ENCODE measurements around the gene KCNIP4.

GRCh38 chr4:21962691-21963090 is 14.1 kb upstream of the KCNIP4 start:
- no peak for TF ChIP-seq CTCF (IDR thresholded peaks at IDR 0.05)
- TF ChIP-seq EP300 (IDR thresholded peaks at IDR 0.05) = no peak
- no peak for TF ChIP-seq POLR2A (IDR thresholded peaks at IDR 0.05; ENCODE audit: low read depth)
- no peak for TF ChIP-seq POLR2AphosphoS5 (IDR thresholded peaks at IDR 0.05)

Data from esophagus muscularis mucosa (tissue), 4 donors.